OCI-LY1 (cell line): ENCODE data around the gene INTS2.

Source experiments
- EZH2 ChIP-seq: fragments of 200-600 bp; sonication (generic), shearing (Covaris generic); IDR thresholded peaks from 2 replicates; pipeline ENCODE4 v1.8.0; 2017; ENCODE audit warnings: borderline replicate concordance, mixed run types, mild to moderate bottlenecking, antibody characterized with exemption, low read length, moderate library complexity, mixed read lengths
- TF ChIP-seq, protein P1 (sequence below): fragments of 200-600 bp; sonication (generic), shearing (Covaris generic); IDR thresholded peaks from 2 replicates; pipeline ENCODE4 v1.5.1; 2017; ENCODE audit warnings: mild to moderate bottlenecking, antibody characterized with exemption, low read length, moderate library complexity, mixed read lengths

DNA sequence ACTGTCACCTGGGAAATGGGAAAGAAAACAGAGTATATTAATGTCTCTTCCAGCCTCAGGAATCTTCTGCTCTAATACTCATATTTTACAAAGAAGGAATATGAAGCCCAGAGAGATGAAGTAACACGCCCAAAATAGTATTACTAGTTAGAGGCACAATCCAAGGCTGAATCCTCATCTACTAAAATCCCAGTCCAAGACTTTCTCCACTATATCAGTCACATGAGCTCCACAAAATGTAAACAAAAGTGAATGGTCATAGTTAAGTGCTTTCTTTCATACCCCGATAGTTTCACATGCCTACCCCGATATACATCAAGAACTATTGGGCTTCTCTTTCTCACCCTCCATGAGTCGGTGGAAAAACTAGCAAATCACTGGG, 965 bp downstream of the INTS2 start:
- TF ChIP-seq, protein P1, sequence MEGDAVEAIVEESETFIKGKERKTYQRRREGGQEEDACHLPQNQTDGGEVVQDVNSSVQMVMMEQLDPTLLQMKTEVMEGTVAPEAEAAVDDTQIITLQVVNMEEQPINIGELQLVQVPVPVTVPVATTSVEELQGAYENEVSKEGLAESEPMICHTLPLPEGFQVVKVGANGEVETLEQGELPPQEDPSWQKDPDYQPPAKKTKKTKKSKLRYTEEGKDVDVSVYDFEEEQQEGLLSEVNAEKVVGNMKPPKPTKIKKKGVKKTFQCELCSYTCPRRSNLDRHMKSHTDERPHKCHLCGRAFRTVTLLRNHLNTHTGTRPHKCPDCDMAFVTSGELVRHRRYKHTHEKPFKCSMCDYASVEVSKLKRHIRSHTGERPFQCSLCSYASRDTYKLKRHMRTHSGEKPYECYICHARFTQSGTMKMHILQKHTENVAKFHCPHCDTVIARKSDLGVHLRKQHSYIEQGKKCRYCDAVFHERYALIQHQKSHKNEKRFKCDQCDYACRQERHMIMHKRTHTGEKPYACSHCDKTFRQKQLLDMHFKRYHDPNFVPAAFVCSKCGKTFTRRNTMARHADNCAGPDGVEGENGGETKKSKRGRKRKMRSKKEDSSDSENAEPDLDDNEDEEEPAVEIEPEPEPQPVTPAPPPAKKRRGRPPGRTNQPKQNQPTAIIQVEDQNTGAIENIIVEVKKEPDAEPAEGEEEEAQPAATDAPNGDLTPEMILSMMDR = no peak
- TF ChIP-seq EZH2 = no peak
